Activated CD4-positive, alpha-beta T cell treated with anti-CD3 and anti-CD28 coated beads, Interleukin-2, amount 50 U/mL, for 1 hour (primary cell): ENCODE data around the gene STK24.

Source experiments
- DNase-seq: peaks from one replicate; pipeline ENCODE4 v3.0.0-alpha.2; 2020

Gene STK24

DNA sequence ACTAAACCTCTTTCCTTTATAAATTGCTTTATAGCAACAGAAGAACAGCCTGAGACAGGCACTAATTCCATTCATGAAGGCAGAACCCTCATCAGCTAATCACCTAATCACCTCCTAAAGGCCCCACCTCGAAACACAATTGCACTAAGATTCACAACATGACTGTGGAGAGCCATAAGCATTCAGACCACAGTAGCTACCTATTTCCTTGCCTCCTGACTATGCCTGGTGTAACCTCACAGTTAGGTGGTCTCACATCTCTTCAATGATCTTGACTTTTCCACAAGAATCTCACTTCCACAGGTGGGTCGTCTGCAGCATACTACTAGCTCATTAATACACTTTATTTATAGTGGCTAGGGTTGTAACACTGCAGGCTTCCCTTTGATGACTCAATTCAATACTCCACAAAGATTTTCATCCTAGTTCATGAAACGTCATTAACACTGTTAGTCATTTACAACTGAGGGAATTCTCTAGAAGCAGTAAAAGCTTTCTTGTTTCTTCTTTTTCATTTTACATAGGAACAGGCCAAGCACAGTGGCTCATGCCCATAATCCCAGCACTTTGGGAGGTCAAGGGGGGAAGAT lies 27.1 kb downstream of the STK24 start:
- DNase-seq: no peak

GRCh38 chr13:98549006-98549727 lies 27.7 kb downstream of the STK24 start:
- DNase-seq: no peak

GRCh38 chr13:98548230-98548629 lies 28.7 kb downstream of the STK24 start:
- DNase-seq: no peak

- no peak for DNase-seq
Measured at GRCh38 chr13:98547455-98547854, 29.5 kb downstream of the STK24 start.

DNA sequence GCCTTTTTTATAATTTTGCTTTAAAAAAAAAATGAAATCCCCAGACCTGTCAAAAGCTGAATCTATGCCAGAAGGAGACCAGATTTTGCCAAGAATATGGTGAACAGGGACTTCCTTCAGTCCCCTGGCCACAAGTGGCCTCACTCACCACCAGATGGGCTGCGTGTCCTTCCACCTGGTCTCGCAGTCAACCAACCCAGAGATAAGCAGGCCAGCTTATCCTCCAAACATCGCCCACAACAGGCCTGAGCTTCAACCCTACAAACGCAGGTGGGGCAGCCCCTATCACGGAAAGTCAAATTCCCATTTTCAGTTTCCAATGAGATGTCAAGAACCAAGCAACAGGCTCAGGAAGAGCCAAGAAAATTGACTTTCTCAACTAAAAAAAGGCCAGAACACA lies 30.5 kb downstream of the STK24 start:
- no peak for DNase-seq

GRCh38 chr13:98544104-98544710 lies 32.7 kb downstream of the STK24 start:
- no peak for DNase-seq

- DNase-seq: no peak
Measured at GRCh38 chr13:98543378-98544103, 33.4 kb downstream of the STK24 start.

GRCh38 chr13:98542568-98543377 lies 34.1 kb downstream of the STK24 start:
- DNase-seq: no peak

DNA sequence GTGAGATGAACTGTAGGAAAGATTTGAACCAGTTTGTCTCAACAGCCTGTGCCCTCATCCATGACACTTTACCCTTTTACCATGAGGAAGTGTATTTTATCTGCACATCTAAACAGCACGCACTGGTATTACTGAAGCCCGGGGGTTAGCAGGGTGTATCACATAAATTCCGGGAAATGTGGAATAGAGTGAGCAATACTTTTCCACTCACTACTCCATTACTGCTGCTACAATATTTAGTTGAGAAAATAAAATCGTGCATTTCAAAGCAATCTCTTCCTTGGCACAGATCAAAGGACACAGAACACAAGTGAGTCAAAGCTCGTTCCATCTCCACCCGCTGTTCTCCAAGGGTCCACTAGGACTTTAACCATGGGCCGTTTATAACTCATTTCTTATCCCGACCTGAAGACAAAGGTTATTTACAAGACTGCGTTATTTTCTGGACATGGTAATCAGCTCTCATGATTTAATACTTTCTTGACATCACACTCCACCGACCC lies 35.2 kb downstream of the STK24 start:
- no peak for DNase-seq

- no peak for DNase-seq
Measured at GRCh38 chr13:98541191-98541590, 35.7 kb downstream of the STK24 start.

DNA sequence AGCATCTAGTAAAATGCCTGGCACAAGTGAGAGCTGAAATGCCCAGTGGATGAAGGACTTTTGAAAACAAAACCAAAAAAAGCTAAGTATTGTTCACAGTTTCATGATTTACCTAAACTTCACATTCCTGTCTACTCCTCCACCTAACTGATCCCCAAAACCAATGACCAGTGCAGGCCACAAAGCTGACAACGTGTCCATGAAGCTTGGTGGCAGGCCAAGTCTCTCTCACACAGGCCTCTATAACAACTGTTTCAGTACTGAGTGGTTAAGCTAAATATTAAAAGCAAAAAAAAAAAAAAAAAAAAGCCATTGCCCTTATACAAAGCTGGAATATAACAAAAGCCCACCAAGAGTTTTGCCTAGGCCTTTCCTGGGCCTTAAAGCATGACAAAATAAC lies 36.4 kb downstream of the STK24 start:
- DNase-seq: no peak

- no peak for DNase-seq
Measured at GRCh38 chr13:98539666-98540065, 37.2 kb downstream of the STK24 start.

GRCh38 chr13:98538876-98539275 lies 38.0 kb downstream of the STK24 start:
- no peak for DNase-seq

- DNase-seq: no peak
Measured at GRCh38 chr13:98537740-98538139, 39.2 kb downstream of the STK24 start.

- no peak for DNase-seq
Measured at GRCh38 chr13:98537306-98537705, 39.6 kb downstream of the STK24 start.

GRCh38 chr13:98536729-98537128 lies 40.2 kb downstream of the STK24 start:
- DNase-seq: no peak

- no peak for DNase-seq
Measured at GRCh38 chr13:98535501-98536354, 41.2 kb downstream of the STK24 start.

GRCh38 chr13:98534821-98535220 lies 42.1 kb downstream of the STK24 start:
- no peak for DNase-seq

GRCh38 chr13:98533912-98534311 lies 43.0 kb downstream of the STK24 start:
- DNase-seq: no peak

GRCh38 chr13:98532254-98532653 lies 44.7 kb downstream of the STK24 start:
- DNase-seq: no peak

DNA sequence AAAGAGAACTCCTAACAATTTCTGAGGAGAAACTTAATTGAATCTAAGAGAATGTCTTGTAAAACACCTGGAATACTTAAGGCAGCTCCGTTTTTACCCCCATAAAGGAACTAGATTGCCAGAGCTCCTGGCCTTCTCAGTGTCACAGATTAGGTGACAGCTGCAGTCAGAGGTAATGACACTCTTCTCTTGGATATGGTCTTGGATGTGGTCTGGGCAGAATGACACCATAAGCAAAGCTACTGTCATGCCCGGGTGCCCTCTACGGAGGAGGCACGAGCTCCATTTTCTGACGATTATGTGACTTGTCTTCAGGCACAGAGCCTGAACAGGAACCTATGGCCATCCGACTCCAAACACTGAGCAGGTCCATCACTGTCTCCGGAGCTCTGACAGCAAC lies 46.7 kb downstream of the STK24 start:
- no peak for DNase-seq

DNA sequence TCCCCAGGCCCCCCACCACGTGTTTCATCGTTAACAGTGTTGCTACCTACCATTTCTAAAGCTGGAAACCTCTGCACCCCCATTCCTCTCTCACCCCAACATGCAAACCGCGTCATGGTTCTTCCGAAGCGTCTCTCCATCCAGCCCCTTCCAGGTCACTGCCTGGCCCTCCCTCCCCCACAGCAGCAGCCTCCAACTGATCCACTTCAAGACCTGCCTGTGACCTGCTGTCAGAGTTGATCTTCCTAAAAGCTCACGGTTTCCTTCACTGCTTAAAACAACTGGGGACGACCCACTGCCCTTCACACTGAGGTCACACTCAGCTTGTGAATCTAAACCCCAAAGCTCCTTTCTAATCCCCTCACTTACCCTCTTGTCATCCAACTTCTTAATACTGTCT lies 47.7 kb downstream of the STK24 start:
- DNase-seq: no peak
